Astrocyte (in vitro differentiated cells and primary cell): ENCODE results near the gene RPGR. TPM values are rescaled to one million over a fixed set of nuclear protein-coding genes. Genes with fewer than 3 reads are reported as not detected.

Experiments used
- DNase-seq: peaks from one replicate; pipeline ENCODE4 v3.0.0-alpha.2; 2010; ENCODE audit warnings: low read depth
- FAIRE-seq: peaks from 2 replicates; lab custom pipeline; 2011; peaks lifted over from hg19 to GRCh38; lab: Jason Lieb, UNC
- H2AFZ ChIP-seq: 2 replicates; pipeline ENCODE4 v1.6.0; 2012; ENCODE audit warnings: low read depth, low read length, inconsistent platforms
- H3K27ac ChIP-seq: 2 replicates; pipeline ENCODE4 v1.5.1; 2011; ENCODE audit warnings: low read depth, low read length, inconsistent platforms
- H3K27me3 ChIP-seq: 2 replicates; pipeline ENCODE4 v1.6.0; 2011; ENCODE audit warnings: low read length, inconsistent platforms; ENCODE audit not compliant: insufficient read depth
- H3K36me3 ChIP-seq: 2 replicates; pipeline ENCODE4 v1.5.1; 2011; ENCODE audit warnings: low read length, inconsistent platforms; ENCODE audit not compliant: insufficient read depth
- H3K4me1 ChIP-seq: 2 replicates; pipeline ENCODE4 v1.5.1; 2011; ENCODE audit warnings: low read length, inconsistent platforms; ENCODE audit not compliant: insufficient read depth
- H3K4me2 ChIP-seq: 2 replicates; pipeline ENCODE4 v1.6.0; 2012; ENCODE audit warnings: low read length, inconsistent platforms
- H3K4me3 ChIP-seq: 2 replicates; pipeline ENCODE4 v1.5.1; 2011; ENCODE audit warnings: low read depth, mild to moderate bottlenecking, low read length, inconsistent platforms; ENCODE audit not compliant: insufficient read depth
- H3K79me2 ChIP-seq: 2 replicates; pipeline ENCODE4 v1.6.0; 2012; ENCODE audit warnings: mild to moderate bottlenecking, low read length, inconsistent platforms; ENCODE audit not compliant: insufficient read depth
- H3K9ac ChIP-seq: 2 replicates; pipeline ENCODE4 v1.6.0; 2012; ENCODE audit warnings: mild to moderate bottlenecking, low read length, inconsistent platforms
- H3K9me3 ChIP-seq: 2 replicates; pipeline ENCODE4 v1.5.1; 2012; ENCODE audit warnings: low read depth, mild to moderate bottlenecking, low read length, inconsistent platforms; ENCODE audit not compliant: insufficient read depth
- H4K20me1 ChIP-seq: 2 replicates; pipeline ENCODE4 v1.6.0; 2012; ENCODE audit warnings: low read length, inconsistent platforms; ENCODE audit not compliant: insufficient read depth
- H3K27ac Mint-ChIP-seq: one replicate; pipeline ENCODE4 v1.8.0; 2021; ENCODE audit warnings: mild to moderate bottlenecking, mixed read lengths; ENCODE audit not compliant: unreplicated experiment
- H3K27me3 Mint-ChIP-seq: one replicate; pipeline ENCODE4 v1.8.0; 2021; ENCODE audit warnings: low read depth, mixed read lengths; ENCODE audit not compliant: unreplicated experiment
- H3K36me3 Mint-ChIP-seq: one replicate; pipeline ENCODE4 v1.8.0; 2021; ENCODE audit warnings: low read depth, mixed read lengths; ENCODE audit not compliant: unreplicated experiment
- H3K4me1 Mint-ChIP-seq: one replicate; pipeline ENCODE4 v1.8.0; 2021; ENCODE audit warnings: low read depth, mixed read lengths; ENCODE audit not compliant: unreplicated experiment
- H3K4me3 Mint-ChIP-seq: one replicate; pipeline ENCODE4 v1.8.0; 2021; ENCODE audit warnings: mild to moderate bottlenecking, moderate library complexity, mixed read lengths; ENCODE audit not compliant: unreplicated experiment
- H3K9me3 Mint-ChIP-seq: one replicate; pipeline ENCODE4 v1.8.0; 2021; ENCODE audit warnings: mild to moderate bottlenecking, mixed read lengths; ENCODE audit not compliant: unreplicated experiment
- EZH2 ChIP-seq: IDR thresholded peaks from 2 replicates; pipeline ENCODE4 v1.6.1; 2012; ENCODE audit warnings: mild to moderate bottlenecking, low read length, inconsistent platforms; ENCODE audit not compliant: insufficient read depth
- total RNA-seq: library from RNA; stranded (reverse); gene quantifications from 2 replicates; pipeline ENCODE4 v1.2.1, GENCODE V29; 2021
- TF ChIP-seq, protein P1 (sequence below): IDR thresholded peaks from 2 replicates; pipeline ENCODE4 v1.5.1; 2011; ENCODE audit warnings: low read depth, mild to moderate bottlenecking, inconsistent platforms, low read length, moderate library complexity; ENCODE audit not compliant: insufficient read depth

The RPGR gene
- total RNA-seq, 1 donor from 2014 or later: 6.3 TPM

DNA sequence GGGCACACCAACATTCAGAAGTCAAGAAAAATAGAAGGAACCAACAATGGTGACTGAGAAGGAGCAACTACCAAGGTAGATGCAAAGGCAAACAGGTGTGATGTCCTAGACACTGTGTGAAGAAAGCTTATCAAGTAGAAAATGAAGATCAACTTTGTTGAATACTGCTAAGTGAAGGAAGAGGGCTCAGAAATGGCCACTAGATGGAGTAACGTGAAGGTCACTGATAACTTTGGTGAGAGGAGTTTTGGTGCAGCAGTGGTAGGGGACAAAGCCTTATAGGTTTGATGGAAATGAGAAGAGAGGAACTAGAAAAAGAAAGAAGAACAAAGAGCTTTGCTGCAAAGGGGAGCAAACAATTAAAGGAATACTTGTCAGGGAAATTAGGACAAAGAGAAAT lies 48.6 kb upstream of the RPGR start:
- Histone ChIP-seq H3K9ac (no peak overlapping the region), H2AFZ (no peak overlapping the region), H3K9me3 (no peaks in the 10 kb centered on the region), H4K20me1 (no peaks in the 10 kb centered on the region), H3K27ac (no peak overlapping the region), H3K27me3 (no peaks in the 10 kb centered on the region), H3K79me2 (no peaks in the 10 kb centered on the region), H3K4me2 (no peak overlapping the region), H3K36me3 (no peaks in the 10 kb centered on the region), H3K4me1 (no peaks in the 10 kb centered on the region), H3K4me3 (no peak overlapping the region)
- no peaks in the 10 kb centered on the region for H3K9me3 Mint-ChIP-seq
- no peak overlapping the region for H3K4me3 Mint-ChIP-seq
- H3K36me3 Mint-ChIP-seq: no peaks in the 10 kb centered on the region
- H3K27ac Mint-ChIP-seq: no peak overlapping the region
- H3K4me1 Mint-ChIP-seq: no peaks in the 10 kb centered on the region
- H3K27me3 Mint-ChIP-seq: no peaks in the 10 kb centered on the region
- DNase-seq: no peak
- TF ChIP-seq EZH2: no peak
- TF ChIP-seq, protein P1, sequence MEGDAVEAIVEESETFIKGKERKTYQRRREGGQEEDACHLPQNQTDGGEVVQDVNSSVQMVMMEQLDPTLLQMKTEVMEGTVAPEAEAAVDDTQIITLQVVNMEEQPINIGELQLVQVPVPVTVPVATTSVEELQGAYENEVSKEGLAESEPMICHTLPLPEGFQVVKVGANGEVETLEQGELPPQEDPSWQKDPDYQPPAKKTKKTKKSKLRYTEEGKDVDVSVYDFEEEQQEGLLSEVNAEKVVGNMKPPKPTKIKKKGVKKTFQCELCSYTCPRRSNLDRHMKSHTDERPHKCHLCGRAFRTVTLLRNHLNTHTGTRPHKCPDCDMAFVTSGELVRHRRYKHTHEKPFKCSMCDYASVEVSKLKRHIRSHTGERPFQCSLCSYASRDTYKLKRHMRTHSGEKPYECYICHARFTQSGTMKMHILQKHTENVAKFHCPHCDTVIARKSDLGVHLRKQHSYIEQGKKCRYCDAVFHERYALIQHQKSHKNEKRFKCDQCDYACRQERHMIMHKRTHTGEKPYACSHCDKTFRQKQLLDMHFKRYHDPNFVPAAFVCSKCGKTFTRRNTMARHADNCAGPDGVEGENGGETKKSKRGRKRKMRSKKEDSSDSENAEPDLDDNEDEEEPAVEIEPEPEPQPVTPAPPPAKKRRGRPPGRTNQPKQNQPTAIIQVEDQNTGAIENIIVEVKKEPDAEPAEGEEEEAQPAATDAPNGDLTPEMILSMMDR: peak; percentile 37
- no peak for FAIRE-seq

DNA sequence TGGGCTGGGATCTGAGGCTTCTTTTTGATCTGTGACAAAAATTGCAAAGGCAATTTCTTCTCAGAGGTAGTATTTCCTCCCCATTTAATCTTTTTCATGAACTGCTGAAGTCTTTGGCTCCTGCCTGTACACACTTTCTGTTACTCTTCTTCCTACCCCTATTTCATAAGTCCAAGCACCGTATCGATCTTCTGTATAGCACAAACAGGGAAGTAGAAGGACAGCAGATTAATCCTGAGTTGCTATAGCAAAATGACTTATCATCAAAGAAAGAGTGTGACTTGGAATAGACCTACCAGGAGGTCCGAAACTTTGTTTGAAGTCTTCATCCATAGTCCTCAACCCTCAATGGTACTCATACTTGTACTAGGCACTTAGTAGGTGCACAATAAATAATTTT lies 47.1 kb upstream of the RPGR start:
- H3K9me3 Mint-ChIP-seq: no peaks in the 10 kb centered on the region
- Histone ChIP-seq H3K4me1 (no peaks in the 10 kb centered on the region), H3K27ac (no peak overlapping the region), H3K27me3 (no peaks in the 10 kb centered on the region), H3K9me3 (no peaks in the 10 kb centered on the region), H3K36me3 (no peaks in the 10 kb centered on the region), H3K4me3 (no peak overlapping the region), H2AFZ (no peak overlapping the region), H3K9ac (no peak overlapping the region), H4K20me1 (no peaks in the 10 kb centered on the region), H3K4me2 (no peak overlapping the region), H3K79me2 (no peaks in the 10 kb centered on the region)
- H3K4me3 Mint-ChIP-seq: no peak overlapping the region
- H3K4me1 Mint-ChIP-seq: no peaks in the 10 kb centered on the region
- FAIRE-seq (no peak), DNase-seq (no peak)
- no peaks in the 10 kb centered on the region for H3K27me3 Mint-ChIP-seq
- H3K36me3 Mint-ChIP-seq: no peaks in the 10 kb centered on the region
- TF ChIP-seq, protein P1: no peak
- no peak for TF ChIP-seq EZH2
- no peak overlapping the region for H3K27ac Mint-ChIP-seq

DNA sequence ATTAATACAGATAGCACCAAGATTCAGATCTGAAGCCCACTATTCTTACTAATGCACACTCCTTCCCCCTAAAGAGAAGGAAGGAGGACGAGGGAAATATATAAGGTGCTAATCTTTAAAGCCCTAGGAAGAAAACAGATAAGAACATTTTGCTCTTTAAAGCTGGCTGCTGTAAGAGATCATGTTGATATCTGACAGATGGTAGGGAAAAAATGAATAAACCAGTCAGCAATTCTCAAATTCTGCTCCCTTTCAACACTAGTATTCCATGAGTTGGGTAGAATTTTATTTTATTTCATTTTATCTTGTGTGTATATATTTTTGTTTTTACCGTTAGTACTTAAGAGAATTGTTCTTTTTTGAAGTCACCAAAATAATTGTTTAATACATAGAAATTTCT lies 44.3 kb upstream of the RPGR start:
- Histone ChIP-seq H3K79me2 (no peaks in the 10 kb centered on the region), H2AFZ (no peak overlapping the region), H3K9ac (no peak overlapping the region), H3K36me3 (no peaks in the 10 kb centered on the region), H3K4me3 (no peak overlapping the region), H3K27me3 (no peaks in the 10 kb centered on the region), H4K20me1 (no peaks in the 10 kb centered on the region), H3K27ac (no peak overlapping the region), H3K4me2 (no peak overlapping the region), H3K4me1 (no peaks in the 10 kb centered on the region), H3K9me3 (no peaks in the 10 kb centered on the region)
- Mint-ChIP-seq H3K9me3 (no peaks in the 10 kb centered on the region), H3K27me3 (no peaks in the 10 kb centered on the region), H3K4me1 (no peaks in the 10 kb centered on the region), H3K4me3 (no peak overlapping the region), H3K36me3 (no peaks in the 10 kb centered on the region), H3K27ac (no peak overlapping the region)
- no peak for DNase-seq
- no peak for FAIRE-seq
- TF ChIP-seq, protein P1: no peak
- no peak for TF ChIP-seq EZH2
